ENCODE data around the gene TMEM132D.

GRCh38 chr12:129753586-129753985 lies 150.2 kb downstream of the TMEM132D start:
- TF ChIP-seq CTCF (IDR thresholded peaks at IDR 0.05; ENCODE audit: poor library complexity) (no peak), EZH2 (IDR thresholded peaks at IDR 0.05; ENCODE audit: borderline replicate concordance) (no peak)
